GM12878 (cell line): ENCODE results near the gene CAPN7. TPM values are rescaled to one million over a fixed set of nuclear protein-coding genes. Genes with fewer than 3 reads are reported as not detected.
A peak's percentile ranks its signal among the peaks of the same experiment; 100 is the strongest.

Experiments
- CREM ChIP-seq: IDR thresholded peaks from 2 replicates; pipeline ENCODE4 v1.6.1; 2014; ENCODE audit warnings: antibody characterized with exemption, low read depth
- FOXK2 ChIP-seq: fragments of 450-650 bp; IDR thresholded peaks from 2 replicates; pipeline ENCODE4 v1.6.1; 2017; ENCODE audit warnings: mild to moderate bottlenecking, moderate library complexity
- HDAC6 ChIP-seq: fragments of 200-600 bp; sonication (generic); IDR thresholded peaks from one replicate; pipeline ENCODE4 v1.8.0; 2017; ENCODE audit warnings: antibody characterized with exemption; ENCODE audit not compliant: unreplicated experiment
- IRF4 ChIP-seq: IDR thresholded peaks from 2 replicates; pipeline ENCODE4 v1.6.1; 2011; ENCODE audit warnings: low read depth, low read length
- KDM1A ChIP-seq: fragments of 200-600 bp; sonication (generic); IDR thresholded peaks from 2 replicates; pipeline ENCODE4 v1.6.1; 2016; ENCODE audit warnings: borderline replicate concordance
- MEF2B ChIP-seq: fragments of 450-650 bp; IDR thresholded peaks from 2 replicates; pipeline ENCODE4 v1.6.1; 2018; ENCODE audit warnings: mild to moderate bottlenecking, moderate library complexity; ENCODE audit not compliant: partially characterized antibody, poor library complexity, severe bottlenecking
- PAX5 ChIP-seq: IDR thresholded peaks from 2 replicates; pipeline ENCODE4 v1.6.1; 2011; ENCODE audit warnings: low read depth, low read length, borderline replicate concordance
- POU2F2 ChIP-seq: IDR thresholded peaks from 3 replicates; pipeline ENCODE4 v1.6.1; 2011; ENCODE audit warnings: low read depth, mild to moderate bottlenecking, low read length, borderline replicate concordance
- RAD51 ChIP-seq: fragments of 450-650 bp; IDR thresholded peaks from 2 replicates; pipeline ENCODE4 v1.6.1; 2016; ENCODE audit warnings: moderate library complexity, mild to moderate bottlenecking, inconsistent platforms
- ZNF622 ChIP-seq: fragments of 450-650 bp; IDR thresholded peaks from 2 replicates; pipeline ENCODE4 v1.6.1; 2017; ENCODE audit warnings: mild to moderate bottlenecking, inconsistent platforms
- polyA plus RNA-seq, 11 experiments: library from polyadenylated mRNA; depleted of rRNA in 4 of 11; unstranded in 6 of 11; stranded (reverse) in 5 of 11; fragments of >200 nt; fragmentation: Nextera tagmentation in 4 of 11; fragmentation: Illumina TruSeq in 1 of 11; extraction: Ambion mirVana in 4 of 11; extraction: Trizol in 1 of 11; gene quantifications; 1 replicate in 1 of 11; 2 replicates in 10 of 11; pipeline versions ENCODE4 v1.2.1 to v1.2.3, GENCODE V29; 2011 to 2016; ENCODE audit warnings: inconsistent platforms in 2 of 11, missing spikeins in 2 of 11, low read depth in 1 of 11
- total RNA-seq, 4 experiments: library from RNA; depleted of rRNA in 3 of 4; stranded (reverse); fragments of >200 nt in 3 of 4; fragmentation: Illumina TruSeq in 1 of 4; extraction: Trizol in 1 of 4; gene quantifications; 2 replicates each; pipeline versions ENCODE4 v1.2.1 to v1.2.3, GENCODE V29; 2013 to 2021
- TF ChIP-seq, protein P1 (sequence below): fragments of 450-650 bp; IDR thresholded peaks from 2 replicates; pipeline ENCODE4 v1.6.1; 2016; ENCODE audit warnings: mild to moderate bottlenecking
- TF ChIP-seq, protein P2 (sequence below): IDR thresholded peaks from 2 replicates; pipeline ENCODE4 v1.6.1; 2012; ENCODE audit warnings: improper control_type of control experiment, low read depth, low read length; ENCODE audit not compliant: insufficient replicate concordance
- TF ChIP-seq, protein P3 (sequence below): fragments of 450-650 bp; IDR thresholded peaks from 2 replicates; pipeline ENCODE4 v1.6.1; 2017; ENCODE audit warnings: mild to moderate bottlenecking, moderate library complexity
- TF ChIP-seq, protein P4 (sequence below): fragments of 450-650 bp; IDR thresholded peaks from 2 replicates; pipeline ENCODE4 v1.6.1; 2016; ENCODE audit warnings: mild to moderate bottlenecking
- TF ChIP-seq, protein P5 (sequence below): IDR thresholded peaks from 2 replicates; pipeline ENCODE4 v1.6.1; 2012; ENCODE audit warnings: low read length, inconsistent platforms

CAPN7 gene
- total and polyA plus RNA-seq, 10 of the 15 experiments (the other 5 are each of a cell fraction or from before 2014, with no cell fraction given): 5.3 to 27.0 (median 18.2) TPM

DNA sequence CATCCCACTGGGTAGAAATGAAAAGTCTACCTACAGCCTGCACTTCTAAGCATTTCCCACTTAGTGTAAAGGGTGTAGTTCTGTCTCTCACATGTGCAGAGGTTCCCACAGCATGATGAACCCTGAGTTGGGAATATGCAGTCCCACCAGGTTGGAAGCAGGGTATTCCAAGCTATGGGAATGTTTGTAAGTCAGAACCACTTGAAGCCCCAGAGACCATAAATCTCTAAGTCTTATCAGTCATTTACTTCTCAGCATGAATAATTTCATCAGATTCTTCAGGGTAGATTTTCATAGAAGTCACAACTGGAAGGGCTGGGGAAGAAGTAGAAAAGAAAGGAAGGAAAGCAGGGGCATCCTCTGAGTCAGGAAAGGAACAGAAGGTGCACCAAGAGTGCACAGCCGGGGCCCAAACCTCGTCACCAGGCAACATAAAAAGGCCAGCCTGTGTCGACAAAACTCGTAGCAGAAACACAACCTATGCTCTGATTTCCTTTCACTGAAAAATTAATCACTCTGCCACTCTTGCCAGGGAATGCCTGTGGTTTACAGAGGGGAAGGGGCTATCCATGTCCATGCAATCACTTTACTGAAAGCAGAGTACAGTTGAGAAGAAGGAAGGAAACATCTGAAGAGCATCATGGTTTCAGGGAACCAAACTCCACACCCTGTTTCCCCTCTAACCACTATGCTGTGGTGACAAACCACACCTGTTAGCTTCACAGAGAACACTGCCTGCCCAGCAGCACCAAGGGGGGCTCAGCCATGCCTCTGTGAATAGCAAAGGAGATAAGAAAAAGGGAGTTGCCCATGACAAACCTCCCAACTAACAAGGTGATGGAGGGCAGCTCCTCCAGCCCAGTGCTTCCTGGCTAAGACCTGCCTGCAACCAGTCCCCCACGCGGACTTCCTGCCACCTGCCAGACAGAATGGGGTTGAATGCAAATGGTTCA is 85.8 kb downstream of the CAPN7 start (continued):
- TF ChIP-seq, protein P1, sequence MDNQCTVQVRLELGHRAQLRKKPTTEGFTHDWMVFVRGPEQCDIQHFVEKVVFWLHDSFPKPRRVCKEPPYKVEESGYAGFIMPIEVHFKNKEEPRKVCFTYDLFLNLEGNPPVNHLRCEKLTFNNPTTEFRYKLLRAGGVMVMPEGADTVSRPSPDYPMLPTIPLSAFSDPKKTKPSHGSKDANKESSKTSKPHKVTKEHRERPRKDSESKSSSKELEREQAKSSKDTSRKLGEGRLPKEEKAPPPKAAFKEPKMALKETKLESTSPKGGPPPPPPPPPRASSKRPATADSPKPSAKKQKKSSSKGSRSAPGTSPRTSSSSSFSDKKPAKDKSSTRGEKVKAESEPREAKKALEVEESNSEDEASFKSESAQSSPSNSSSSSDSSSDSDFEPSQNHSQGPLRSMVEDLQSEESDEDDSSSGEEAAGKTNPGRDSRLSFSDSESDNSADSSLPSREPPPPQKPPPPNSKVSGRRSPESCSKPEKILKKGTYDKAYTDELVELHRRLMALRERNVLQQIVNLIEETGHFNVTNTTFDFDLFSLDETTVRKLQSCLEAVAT: 0 out of 2 replicates have a peak, but pooled peaks have one; percentile 34
- TF ChIP-seq FOXK2 (no peak), MEF2B (no peak), HDAC6 (no peak), IRF4 (no peak), CREM (peak; percentile 49; the same call in 1 of the 2 replicates), PAX5 (peak; percentile 62; the same call in 1 of the 2 replicates), POU2F2 (peak; percentile 20; the same call in 1 of the 3 replicates), RAD51 (no peak), KDM1A (no peak), ZNF622 (no peak)
- TF ChIP-seq, protein P2, sequence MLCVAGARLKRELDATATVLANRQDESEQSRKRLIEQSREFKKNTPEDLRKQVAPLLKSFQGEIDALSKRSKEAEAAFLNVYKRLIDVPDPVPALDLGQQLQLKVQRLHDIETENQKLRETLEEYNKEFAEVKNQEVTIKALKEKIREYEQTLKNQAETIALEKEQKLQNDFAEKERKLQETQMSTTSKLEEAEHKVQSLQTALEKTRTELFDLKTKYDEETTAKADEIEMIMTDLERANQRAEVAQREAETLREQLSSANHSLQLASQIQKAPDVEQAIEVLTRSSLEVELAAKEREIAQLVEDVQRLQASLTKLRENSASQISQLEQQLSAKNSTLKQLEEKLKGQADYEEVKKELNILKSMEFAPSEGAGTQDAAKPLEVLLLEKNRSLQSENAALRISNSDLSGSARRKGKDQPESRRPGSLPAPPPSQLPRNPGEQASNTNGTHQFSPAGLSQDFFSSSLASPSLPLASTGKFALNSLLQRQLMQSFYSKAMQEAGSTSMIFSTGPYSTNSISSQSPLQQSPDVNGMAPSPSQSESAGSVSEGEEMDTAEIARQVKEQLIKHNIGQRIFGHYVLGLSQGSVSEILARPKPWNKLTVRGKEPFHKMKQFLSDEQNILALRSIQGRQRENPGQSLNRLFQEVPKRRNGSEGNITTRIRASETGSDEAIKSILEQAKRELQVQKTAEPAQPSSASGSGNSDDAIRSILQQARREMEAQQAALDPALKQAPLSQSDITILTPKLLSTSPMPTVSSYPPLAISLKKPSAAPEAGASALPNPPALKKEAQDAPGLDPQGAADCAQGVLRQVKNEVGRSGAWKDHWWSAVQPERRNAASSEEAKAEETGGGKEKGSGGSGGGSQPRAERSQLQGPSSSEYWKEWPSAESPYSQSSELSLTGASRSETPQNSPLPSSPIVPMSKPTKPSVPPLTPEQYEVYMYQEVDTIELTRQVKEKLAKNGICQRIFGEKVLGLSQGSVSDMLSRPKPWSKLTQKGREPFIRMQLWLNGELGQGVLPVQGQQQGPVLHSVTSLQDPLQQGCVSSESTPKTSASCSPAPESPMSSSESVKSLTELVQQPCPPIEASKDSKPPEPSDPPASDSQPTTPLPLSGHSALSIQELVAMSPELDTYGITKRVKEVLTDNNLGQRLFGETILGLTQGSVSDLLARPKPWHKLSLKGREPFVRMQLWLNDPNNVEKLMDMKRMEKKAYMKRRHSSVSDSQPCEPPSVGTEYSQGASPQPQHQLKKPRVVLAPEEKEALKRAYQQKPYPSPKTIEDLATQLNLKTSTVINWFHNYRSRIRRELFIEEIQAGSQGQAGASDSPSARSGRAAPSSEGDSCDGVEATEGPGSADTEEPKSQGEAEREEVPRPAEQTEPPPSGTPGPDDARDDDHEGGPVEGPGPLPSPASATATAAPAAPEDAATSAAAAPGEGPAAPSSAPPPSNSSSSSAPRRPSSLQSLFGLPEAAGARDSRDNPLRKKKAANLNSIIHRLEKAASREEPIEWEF: no peak
- TF ChIP-seq, protein P3, sequence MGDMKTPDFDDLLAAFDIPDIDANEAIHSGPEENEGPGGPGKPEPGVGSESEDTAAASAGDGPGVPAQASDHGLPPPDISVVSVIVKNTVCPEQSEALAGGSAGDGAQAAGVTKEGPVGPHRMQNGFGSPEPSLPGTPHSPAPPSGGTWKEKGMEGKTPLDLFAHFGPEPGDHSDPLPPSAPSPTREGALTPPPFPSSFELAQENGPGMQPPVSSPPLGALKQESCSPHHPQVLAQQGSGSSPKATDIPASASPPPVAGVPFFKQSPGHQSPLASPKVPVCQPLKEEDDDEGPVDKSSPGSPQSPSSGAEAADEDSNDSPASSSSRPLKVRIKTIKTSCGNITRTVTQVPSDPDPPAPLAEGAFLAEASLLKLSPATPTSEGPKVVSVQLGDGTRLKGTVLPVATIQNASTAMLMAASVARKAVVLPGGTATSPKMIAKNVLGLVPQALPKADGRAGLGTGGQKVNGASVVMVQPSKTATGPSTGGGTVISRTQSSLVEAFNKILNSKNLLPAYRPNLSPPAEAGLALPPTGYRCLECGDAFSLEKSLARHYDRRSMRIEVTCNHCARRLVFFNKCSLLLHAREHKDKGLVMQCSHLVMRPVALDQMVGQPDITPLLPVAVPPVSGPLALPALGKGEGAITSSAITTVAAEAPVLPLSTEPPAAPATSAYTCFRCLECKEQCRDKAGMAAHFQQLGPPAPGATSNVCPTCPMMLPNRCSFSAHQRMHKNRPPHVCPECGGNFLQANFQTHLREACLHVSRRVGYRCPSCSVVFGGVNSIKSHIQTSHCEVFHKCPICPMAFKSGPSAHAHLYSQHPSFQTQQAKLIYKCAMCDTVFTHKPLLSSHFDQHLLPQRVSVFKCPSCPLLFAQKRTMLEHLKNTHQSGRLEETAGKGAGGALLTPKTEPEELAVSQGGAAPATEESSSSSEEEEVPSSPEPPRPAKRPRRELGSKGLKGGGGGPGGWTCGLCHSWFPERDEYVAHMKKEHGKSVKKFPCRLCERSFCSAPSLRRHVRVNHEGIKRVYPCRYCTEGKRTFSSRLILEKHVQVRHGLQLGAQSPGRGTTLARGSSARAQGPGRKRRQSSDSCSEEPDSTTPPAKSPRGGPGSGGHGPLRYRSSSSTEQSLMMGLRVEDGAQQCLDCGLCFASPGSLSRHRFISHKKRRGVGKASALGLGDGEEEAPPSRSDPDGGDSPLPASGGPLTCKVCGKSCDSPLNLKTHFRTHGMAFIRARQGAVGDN: no peak
- TF ChIP-seq, protein P4, sequence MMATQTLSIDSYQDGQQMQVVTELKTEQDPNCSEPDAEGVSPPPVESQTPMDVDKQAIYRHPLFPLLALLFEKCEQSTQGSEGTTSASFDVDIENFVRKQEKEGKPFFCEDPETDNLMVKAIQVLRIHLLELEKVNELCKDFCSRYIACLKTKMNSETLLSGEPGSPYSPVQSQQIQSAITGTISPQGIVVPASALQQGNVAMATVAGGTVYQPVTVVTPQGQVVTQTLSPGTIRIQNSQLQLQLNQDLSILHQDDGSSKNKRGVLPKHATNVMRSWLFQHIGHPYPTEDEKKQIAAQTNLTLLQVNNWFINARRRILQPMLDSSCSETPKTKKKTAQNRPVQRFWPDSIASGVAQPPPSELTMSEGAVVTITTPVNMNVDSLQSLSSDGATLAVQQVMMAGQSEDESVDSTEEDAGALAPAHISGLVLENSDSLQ: peak; percentile 22; the same call in 1 of the 2 replicates
- TF ChIP-seq, protein P5, sequence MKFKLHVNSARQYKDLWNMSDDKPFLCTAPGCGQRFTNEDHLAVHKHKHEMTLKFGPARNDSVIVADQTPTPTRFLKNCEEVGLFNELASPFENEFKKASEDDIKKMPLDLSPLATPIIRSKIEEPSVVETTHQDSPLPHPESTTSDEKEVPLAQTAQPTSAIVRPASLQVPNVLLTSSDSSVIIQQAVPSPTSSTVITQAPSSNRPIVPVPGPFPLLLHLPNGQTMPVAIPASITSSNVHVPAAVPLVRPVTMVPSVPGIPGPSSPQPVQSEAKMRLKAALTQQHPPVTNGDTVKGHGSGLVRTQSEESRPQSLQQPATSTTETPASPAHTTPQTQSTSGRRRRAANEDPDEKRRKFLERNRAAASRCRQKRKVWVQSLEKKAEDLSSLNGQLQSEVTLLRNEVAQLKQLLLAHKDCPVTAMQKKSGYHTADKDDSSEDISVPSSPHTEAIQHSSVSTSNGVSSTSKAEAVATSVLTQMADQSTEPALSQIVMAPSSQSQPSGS: peak; percentile 69
